ENCODE data around the gene SNTA1.

Gene SNTA1

DNA sequence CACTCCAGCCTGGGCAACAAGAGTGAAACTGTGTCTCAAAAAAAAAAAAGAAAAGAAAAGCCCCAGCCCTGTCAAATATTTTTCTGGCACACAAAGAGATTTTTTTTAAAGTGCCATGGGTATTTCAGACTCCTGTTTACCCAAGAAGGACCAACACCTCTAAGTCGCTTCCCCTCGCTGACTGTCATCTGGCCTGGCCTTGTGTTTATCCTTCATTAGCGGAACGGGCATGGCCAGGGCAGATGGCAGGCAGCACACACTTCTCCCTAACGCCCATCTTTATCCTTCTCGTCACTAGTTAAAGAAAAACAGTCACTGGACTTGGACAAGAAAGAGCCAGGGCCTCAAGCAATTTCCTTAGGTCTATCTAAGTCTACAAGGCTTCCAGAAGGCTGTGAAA is 39.0 kb upstream of the SNTA1 start:
- no peak overlapping the region for H2AFZ ChIP-seq (ENCODE audit: insufficient read depth, low read length, poor library complexity)

DNA sequence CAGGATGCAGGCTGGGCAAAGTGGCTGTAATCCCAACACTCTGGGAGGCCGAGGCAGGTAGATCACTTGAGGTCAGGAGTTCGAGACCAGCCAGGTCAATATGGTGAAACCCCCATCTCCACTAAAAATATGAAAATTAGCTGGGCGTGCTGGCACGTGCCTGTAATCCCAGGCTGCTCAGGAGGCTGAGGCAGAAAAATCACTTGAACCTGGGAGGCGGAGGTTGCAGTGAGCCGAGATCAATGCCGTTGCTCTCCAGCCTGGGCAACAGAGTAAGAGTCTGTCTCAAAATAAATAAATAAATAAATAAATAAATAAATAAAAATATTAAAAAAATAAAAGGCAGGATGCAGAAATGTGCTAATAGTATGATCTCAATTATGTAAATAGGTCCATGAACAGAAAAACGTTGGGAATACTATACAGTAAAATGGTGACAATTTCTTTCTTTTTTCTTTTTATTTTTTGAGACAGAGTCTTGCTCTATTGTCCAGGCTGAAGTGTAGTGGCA is 37.9 kb upstream of the SNTA1 start:
- no peak overlapping the region for H3K4ac ChIP-seq (ENCODE audit: low read depth, low read length)
- no peak overlapping the region for H3K27ac ChIP-seq (ENCODE audit: low read depth, low read length)
- H3K9me3 ChIP-seq (ENCODE audit: insufficient read depth, low read depth, low read length), result peaks cover 2% of the 10 kb centered on the region
- H4K12ac ChIP-seq (ENCODE audit: low read depth, low read length), result no peak overlapping the region
- DNase-seq, result no peak
- no peaks in the 10 kb centered on the region for H3K79me1 ChIP-seq (ENCODE audit: low read length)
- H3K23ac ChIP-seq (ENCODE audit: low read length), result no peak overlapping the region
- H3K4me1 ChIP-seq (ENCODE audit: control insufficient read depth in 1 of 2, insufficient read depth in 2 of 2, low read length in 2 of 2), result no peaks in the 10 kb centered on the region
- H2BK120ac ChIP-seq (ENCODE audit: insufficient read depth, low read length, poor library complexity), result no peak overlapping the region
- no peak overlapping the region for H3K4me2 ChIP-seq (ENCODE audit: low read length)
- no peaks in the 10 kb centered on the region for H3K36me3 ChIP-seq (ENCODE audit: control insufficient read depth in 1 of 2, insufficient read depth in 2 of 2, low read length in 2 of 2)
- H3K27me3 ChIP-seq (ENCODE audit: insufficient read depth, low read length), result no peaks in the 10 kb centered on the region
- no peak overlapping the region for H3K14ac ChIP-seq (ENCODE audit: low read length)
- no peak overlapping the region for H4K91ac ChIP-seq (ENCODE audit: low read depth, low read length)
- H2AFZ ChIP-seq (ENCODE audit: insufficient read depth, low read length, poor library complexity), result no peak overlapping the region
- no peak overlapping the region for H3K9ac ChIP-seq (ENCODE audit: low read length)
- no peak overlapping the region for H2AK5ac ChIP-seq (ENCODE audit: low read length)
- no peak overlapping the region for H4K8ac ChIP-seq (ENCODE audit: low read depth, low read length)
- no peak overlapping the region for H2BK12ac ChIP-seq (ENCODE audit: low read length)
- no peak overlapping the region for H3K18ac ChIP-seq (ENCODE audit: low read length)
- H2BK5ac ChIP-seq (ENCODE audit: low read depth, low read length, poor library complexity), result no peak overlapping the region
- H3K4me3 ChIP-seq (ENCODE audit: low read depth, low read length), result no peak overlapping the region
- WGBS (ENCODE audit: extremely low coverage, insufficient coverage, insufficient read length), result no CpG with 5 or more reads among the region's 8 CpGs
- no peaks in the 10 kb centered on the region for H3K79me2 ChIP-seq (ENCODE audit: control insufficient read depth, insufficient read depth, low read length, poor library complexity)

More for the DNA sequence above, 39.0 kb upstream of the SNTA1 start:
- no peaks in the 10 kb centered on the region for H3K79me1 ChIP-seq (ENCODE audit: low read length)
- H4K12ac ChIP-seq (ENCODE audit: low read depth, low read length), result no peak overlapping the region
- H4K91ac ChIP-seq (ENCODE audit: low read depth, low read length), result no peak overlapping the region
- no peak overlapping the region for H3K27ac ChIP-seq (ENCODE audit: low read depth, low read length)
- H2BK5ac ChIP-seq (ENCODE audit: low read depth, low read length, poor library complexity), result no peak overlapping the region
- H2BK120ac ChIP-seq (ENCODE audit: insufficient read depth, low read length, poor library complexity), result no peak overlapping the region
- H3K4me1 ChIP-seq (ENCODE audit: control insufficient read depth in 1 of 2, insufficient read depth in 2 of 2, low read length in 2 of 2), result no peaks in the 10 kb centered on the region
- no peak overlapping the region for H2BK12ac ChIP-seq (ENCODE audit: low read length)
- H4K8ac ChIP-seq (ENCODE audit: low read depth, low read length), result no peak overlapping the region
- no peak overlapping the region for H3K23ac ChIP-seq (ENCODE audit: low read length)
- no peak overlapping the region for H3K18ac ChIP-seq (ENCODE audit: low read length)
- H3K4ac ChIP-seq (ENCODE audit: low read depth, low read length), result no peak overlapping the region
- H3K36me3 ChIP-seq (ENCODE audit: control insufficient read depth in 1 of 2, insufficient read depth in 2 of 2, low read length in 2 of 2), result no peaks in the 10 kb centered on the region
- H3K4me3 ChIP-seq (ENCODE audit: low read depth, low read length), result no peak overlapping the region
- H3K27me3 ChIP-seq (ENCODE audit: insufficient read depth, low read length), result no peaks in the 10 kb centered on the region
- peaks cover 2% of the 10 kb centered on the region for H3K9me3 ChIP-seq (ENCODE audit: insufficient read depth, low read depth, low read length)
- no peaks in the 10 kb centered on the region for H3K79me2 ChIP-seq (ENCODE audit: control insufficient read depth, insufficient read depth, low read length, poor library complexity)
- H3K9ac ChIP-seq (ENCODE audit: low read length), result no peak overlapping the region
- WGBS (ENCODE audit: extremely low coverage, insufficient coverage, insufficient read length), result no CpG with 5 or more reads among the region's 6 CpGs
- H3K14ac ChIP-seq (ENCODE audit: low read length), result no peak overlapping the region
- H3K4me2 ChIP-seq (ENCODE audit: low read length), result no peak overlapping the region
- no peak for DNase-seq
- no peak overlapping the region for H2AK5ac ChIP-seq (ENCODE audit: low read length)

DNA sequence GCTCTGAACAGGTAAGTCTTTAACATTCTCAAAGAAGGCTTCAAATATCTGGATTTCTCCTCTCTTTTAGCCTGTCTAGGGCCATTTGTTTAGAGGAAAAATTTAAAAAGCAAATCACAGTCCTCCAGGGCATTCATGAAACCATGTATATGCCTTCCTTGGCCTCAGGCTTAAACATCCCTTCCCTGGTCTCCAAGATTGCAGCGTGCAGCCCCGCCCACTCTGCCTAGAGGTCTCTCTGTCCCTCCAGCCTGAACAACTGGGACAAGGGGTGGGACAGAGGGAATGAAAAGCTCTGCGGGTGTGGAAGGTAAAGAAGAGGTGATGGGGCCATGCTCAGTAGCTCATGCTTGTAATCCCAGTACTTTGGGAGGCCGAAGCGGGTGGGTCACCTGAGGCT is 36.5 kb upstream of the SNTA1 start:
- no peak overlapping the region for H4K12ac ChIP-seq (ENCODE audit: low read depth, low read length)
- DNase-seq, result no peak
- peaks cover 2% of the 10 kb centered on the region for H3K9me3 ChIP-seq (ENCODE audit: insufficient read depth, low read depth, low read length)
- H3K4ac ChIP-seq (ENCODE audit: low read depth, low read length), result no peak overlapping the region
- no peak overlapping the region for H2AK5ac ChIP-seq (ENCODE audit: low read length)
- H4K8ac ChIP-seq (ENCODE audit: low read depth, low read length), result no peak overlapping the region
- no peak overlapping the region for H4K91ac ChIP-seq (ENCODE audit: low read depth, low read length)
- no peak overlapping the region for H3K18ac ChIP-seq (ENCODE audit: low read length)
- H3K9ac ChIP-seq (ENCODE audit: low read length), result no peak overlapping the region
- H3K36me3 ChIP-seq (ENCODE audit: control insufficient read depth in 1 of 2, insufficient read depth in 2 of 2, low read length in 2 of 2), result no peaks in the 10 kb centered on the region
- no peaks in the 10 kb centered on the region for H3K79me2 ChIP-seq (ENCODE audit: control insufficient read depth, insufficient read depth, low read length, poor library complexity)
- H3K27ac ChIP-seq (ENCODE audit: low read depth, low read length), result no peak overlapping the region
- no peak overlapping the region for H3K4me2 ChIP-seq (ENCODE audit: low read length)
- no peak overlapping the region for H2BK12ac ChIP-seq (ENCODE audit: low read length)
- WGBS (ENCODE audit: extremely low coverage, insufficient coverage, insufficient read length), result no CpG with 5 or more reads among the region's 5 CpGs
- H3K23ac ChIP-seq (ENCODE audit: low read length), result no peak overlapping the region
- no peaks in the 10 kb centered on the region for H3K79me1 ChIP-seq (ENCODE audit: low read length)
- no peak overlapping the region for H2BK5ac ChIP-seq (ENCODE audit: low read depth, low read length, poor library complexity)
- no peaks in the 10 kb centered on the region for H3K27me3 ChIP-seq (ENCODE audit: insufficient read depth, low read length)
- no peak overlapping the region for H3K14ac ChIP-seq (ENCODE audit: low read length)
- no peak overlapping the region for H3K4me3 ChIP-seq (ENCODE audit: low read depth, low read length)
- no peaks in the 10 kb centered on the region for H3K4me1 ChIP-seq (ENCODE audit: control insufficient read depth in 1 of 2, insufficient read depth in 2 of 2, low read length in 2 of 2)
- no peak overlapping the region for H2BK120ac ChIP-seq (ENCODE audit: insufficient read depth, low read length, poor library complexity)
- H2AFZ ChIP-seq (ENCODE audit: insufficient read depth, low read length, poor library complexity), result no peak overlapping the region

DNA sequence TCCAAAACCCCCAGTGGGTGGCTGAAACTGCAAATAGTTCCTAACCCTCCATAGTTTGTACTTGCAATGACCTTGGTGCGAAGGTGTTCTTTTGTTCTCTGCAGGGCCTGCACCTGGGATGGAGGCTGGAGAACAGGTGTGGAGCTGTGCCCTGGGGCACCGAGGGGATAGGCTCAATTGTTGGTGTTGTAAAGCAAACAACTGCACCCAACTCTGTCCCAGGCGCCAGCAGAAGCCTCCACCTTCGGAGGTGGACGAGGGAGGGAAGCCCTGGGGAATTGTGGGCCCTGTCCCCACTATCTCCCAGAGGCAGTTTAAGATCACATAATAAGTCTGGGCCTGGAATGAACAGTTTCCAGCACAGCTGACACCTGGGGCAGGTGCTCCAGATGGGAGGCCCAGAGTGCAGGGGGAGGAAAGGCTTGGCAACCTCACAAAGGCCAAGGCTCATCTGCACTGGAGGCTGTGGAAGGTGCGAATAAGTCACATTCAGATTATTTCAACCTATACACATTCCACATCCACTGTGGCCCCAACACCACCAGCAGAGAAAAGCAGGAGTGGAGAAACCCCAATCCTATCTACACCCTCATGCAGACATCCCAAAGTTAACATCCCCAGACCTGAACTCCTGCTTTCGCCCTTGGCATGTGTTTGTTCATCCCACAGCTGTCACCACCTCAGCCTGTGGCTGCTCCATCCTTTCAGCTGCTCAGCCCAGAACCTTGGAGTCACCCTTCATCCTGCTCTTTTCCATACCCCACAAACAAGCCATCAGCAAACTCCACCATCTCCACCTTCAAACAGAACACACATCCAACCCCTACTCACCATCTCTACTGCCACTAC is 34.0 kb upstream of the SNTA1 start:
- Histone ChIP-seq H3K9ac (ENCODE audit: low read length) (no peak overlapping the region), H2AFZ (ENCODE audit: insufficient read depth, low read length, poor library complexity) (no peak overlapping the region), H3K14ac (ENCODE audit: low read length) (no peak overlapping the region), H4K91ac (ENCODE audit: low read depth, low read length) (no peak overlapping the region), H3K18ac (ENCODE audit: low read length) (no peak overlapping the region), H3K36me3 (ENCODE audit: control insufficient read depth in 1 of 2, insufficient read depth in 2 of 2, low read length in 2 of 2) (no peaks in the 10 kb centered on the region), H3K27ac (ENCODE audit: low read depth, low read length) (no peak overlapping the region), H3K27me3 (ENCODE audit: insufficient read depth, low read length) (no peaks in the 10 kb centered on the region), H4K8ac (ENCODE audit: low read depth, low read length) (no peak overlapping the region), H4K12ac (ENCODE audit: low read depth, low read length) (no peak overlapping the region), H2BK120ac (ENCODE audit: insufficient read depth, low read length, poor library complexity) (no peak overlapping the region), H3K4ac (ENCODE audit: low read depth, low read length) (no peak overlapping the region), H2AK5ac (ENCODE audit: low read length) (no peak overlapping the region), H2BK5ac (ENCODE audit: low read depth, low read length, poor library complexity) (no peak overlapping the region), H3K23ac (ENCODE audit: low read length) (no peak overlapping the region), H3K4me2 (ENCODE audit: low read length) (no peak overlapping the region), H3K9me3 (ENCODE audit: insufficient read depth, low read depth, low read length) (peaks cover 2% of the 10 kb centered on the region), H3K4me3 (ENCODE audit: low read depth, low read length) (no peak overlapping the region), H3K4me1 (ENCODE audit: control insufficient read depth in 1 of 2, insufficient read depth in 2 of 2, low read length in 2 of 2) (no peaks in the 10 kb centered on the region), H3K79me2 (ENCODE audit: control insufficient read depth, insufficient read depth, low read length, poor library complexity) (no peaks in the 10 kb centered on the region), H2BK12ac (ENCODE audit: low read length) (no peak overlapping the region), H3K79me1 (ENCODE audit: low read length) (no peaks in the 10 kb centered on the region)
- DNase-seq, result no peak
- WGBS (ENCODE audit: extremely low coverage, insufficient coverage, insufficient read length), result no CpG with 5 or more reads among the region's 7 CpGs

All from trophoblast cell (in vitro differentiated cells and primary cell).